ENCODE measurements around the gene MEF2C.

The MEF2C gene

DNA sequence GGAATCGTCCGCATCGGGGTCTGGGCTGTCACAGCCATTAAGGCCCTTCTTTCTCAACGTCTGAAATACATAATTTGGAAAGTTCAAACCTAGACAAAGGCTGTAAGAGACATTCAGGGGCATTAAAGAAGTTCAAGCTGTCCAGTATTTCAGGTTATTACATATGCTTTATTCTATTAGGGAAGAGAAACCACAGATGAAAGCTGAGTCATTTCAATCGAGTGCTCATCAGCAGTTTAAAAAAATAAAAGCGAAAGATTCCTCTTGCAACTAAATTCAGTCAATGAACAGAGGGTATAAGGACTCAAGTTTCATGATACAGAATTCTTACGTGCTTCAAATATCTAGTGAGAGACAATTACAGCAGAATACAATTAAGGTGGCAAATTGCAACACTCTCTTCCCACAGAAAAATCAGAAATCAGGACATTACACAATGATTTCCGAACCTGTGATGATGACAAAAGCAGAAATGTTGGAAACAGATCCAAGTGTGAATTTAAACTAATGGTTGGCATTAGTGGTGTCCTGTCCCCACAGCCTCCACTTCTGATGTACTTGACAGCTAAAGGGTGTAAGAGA lies 121.6 kb downstream of the MEF2C start:
- DNase-seq (no peak), ATAC-seq (replicated peaks) (no peak)
- Mint-ChIP-seq H3K4me3 (no peak overlapping the region), H3K27ac (no peak overlapping the region), H3K27me3 (peaks cover 7 to 10% of the 10 kb centered on the region in 2 donors), H3K4me1 (ENCODE audit: low read depth in 2 of 2) (no peaks in the 10 kb centered on the region), H3K36me3 (ENCODE audit: insufficient read depth) (no peaks in the 10 kb centered on the region), H3K9me3 (no peaks in the 10 kb centered on the region)

DNA sequence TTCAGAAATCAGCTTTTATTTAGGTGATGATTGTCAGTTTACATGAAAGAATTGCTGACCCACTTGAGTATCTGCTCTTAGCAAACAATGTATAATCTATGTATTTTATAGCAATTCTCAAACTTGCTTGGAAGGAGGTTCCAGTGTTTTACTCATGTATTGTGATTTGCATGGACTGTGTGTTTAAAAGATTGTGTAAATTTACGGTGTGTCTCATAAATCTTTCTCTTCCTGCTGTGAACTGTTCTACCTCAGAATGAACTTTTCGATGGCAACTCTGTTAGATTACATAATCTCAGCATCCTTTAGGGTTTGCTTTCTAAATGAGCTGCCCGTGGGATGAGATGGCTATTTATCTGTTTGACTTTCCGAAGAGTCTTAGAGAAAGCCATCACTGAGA lies 122.5 kb downstream of the MEF2C start:
- Mint-ChIP-seq H3K27me3 (peaks cover 7 to 10% of the 10 kb centered on the region in 2 donors), H3K36me3 (ENCODE audit: insufficient read depth) (no peaks in the 10 kb centered on the region), H3K9me3 (no peaks in the 10 kb centered on the region), H3K27ac (no peak overlapping the region), H3K4me1 (ENCODE audit: low read depth in 2 of 2) (no peaks in the 10 kb centered on the region), H3K4me3 (no peak overlapping the region)
- ATAC-seq (replicated peaks), result no peak
- DNase-seq, result no peak

DNA sequence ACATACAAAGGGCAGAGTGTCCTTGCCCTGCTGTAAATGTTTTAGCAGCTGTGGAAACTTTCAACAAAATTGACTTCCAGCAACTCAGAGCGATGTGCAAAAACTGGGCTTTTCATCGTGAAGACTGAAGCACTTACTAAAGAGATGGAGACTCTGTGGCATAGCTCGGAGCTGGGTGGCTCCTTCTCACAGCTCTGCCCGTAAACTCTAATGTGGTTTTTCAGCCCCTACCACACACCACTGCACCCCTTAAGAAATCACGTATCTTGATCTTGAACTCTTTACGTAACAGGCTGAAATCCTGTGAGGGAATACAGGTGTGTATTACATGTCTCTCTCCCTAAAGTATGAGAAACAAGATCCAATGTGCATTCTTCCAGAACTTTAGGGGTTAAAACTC lies 124.4 kb downstream of the MEF2C start:
- DNase-seq, result no peak
- no peak overlapping the region for H3K4me3 Mint-ChIP-seq
- no peak for ATAC-seq (replicated peaks)
- no peaks in the 10 kb centered on the region for H3K4me1 Mint-ChIP-seq (ENCODE audit: low read depth in 2 of 2)
- no peaks in the 10 kb centered on the region for H3K9me3 Mint-ChIP-seq
- peaks cover 14 to 19% of the 10 kb centered on the region in 2 donors for H3K27me3 Mint-ChIP-seq
- no peak overlapping the region for H3K27ac Mint-ChIP-seq
- H3K36me3 Mint-ChIP-seq (ENCODE audit: insufficient read depth), result no peaks in the 10 kb centered on the region

DNA sequence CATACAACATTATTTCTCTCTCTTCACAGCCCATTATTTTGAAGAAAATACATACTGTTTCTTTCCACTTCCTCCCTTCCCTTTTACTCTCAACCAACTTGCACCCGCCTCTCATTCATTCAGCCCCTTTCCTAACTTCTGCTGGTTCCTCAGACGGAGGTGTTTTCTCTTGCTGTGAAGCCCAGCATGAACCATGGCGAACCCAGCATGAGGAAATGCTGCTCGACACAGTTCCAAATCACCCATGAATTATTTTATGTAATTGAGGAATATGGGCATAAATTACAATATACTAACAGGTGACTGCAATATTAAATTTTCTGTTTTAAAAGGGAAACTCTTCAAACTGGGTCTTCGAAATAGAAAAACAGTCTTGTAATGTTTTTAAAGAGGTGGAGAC lies 124.8 kb downstream of the MEF2C start:
- H3K27ac Mint-ChIP-seq, result no peak overlapping the region
- no peak overlapping the region for H3K4me3 Mint-ChIP-seq

GRCh38 chr5:88756953-88757352 lies 126.0 kb downstream of the MEF2C start:
- Mint-ChIP-seq H3K36me3 (ENCODE audit: insufficient read depth) (no peaks in the 10 kb centered on the region), H3K27ac (no peak overlapping the region), H3K27me3 (peaks cover 14 to 21% of the 10 kb centered on the region in 2 donors), H3K4me3 (no peak overlapping the region), H3K9me3 (no peaks in the 10 kb centered on the region), H3K4me1 (ENCODE audit: low read depth in 2 of 2) (peaks cover 0 to under 1% of the 10 kb centered on the region in 2 donors)
- no peak for ATAC-seq (replicated peaks)
- DNase-seq, result no peak

More for the DNA sequence above, 124.8 kb downstream of the MEF2C start:
- H3K36me3 Mint-ChIP-seq (ENCODE audit: insufficient read depth), result no peaks in the 10 kb centered on the region
- ATAC-seq (replicated peaks), result no peak
- no peak for DNase-seq
- H3K9me3 Mint-ChIP-seq, result no peaks in the 10 kb centered on the region
- peaks cover 14 to 19% of the 10 kb centered on the region in 2 donors for H3K27me3 Mint-ChIP-seq
- no peaks in the 10 kb centered on the region for H3K4me1 Mint-ChIP-seq (ENCODE audit: low read depth in 2 of 2)

- H3K27me3 Mint-ChIP-seq, result peaks cover 0 to 9% of the 10 kb centered on the region in 2 donors
- DNase-seq (no peak), ATAC-seq (replicated peaks) (no peak)
- no peak overlapping the region for H3K27ac Mint-ChIP-seq
- no peak overlapping the region for H3K4me3 Mint-ChIP-seq
- H3K36me3 Mint-ChIP-seq (ENCODE audit: insufficient read depth), result peaks cover 4% of the 10 kb centered on the region
- H3K4me1 Mint-ChIP-seq (ENCODE audit: low read depth in 2 of 2), result peaks cover 5 to 9% of the 10 kb centered on the region in 2 donors
- H3K9me3 Mint-ChIP-seq, result no peaks in the 10 kb centered on the region
Observed at GRCh38 chr5:88748666-88749065, 134.3 kb downstream of the MEF2C start.

GRCh38 chr5:88746438-88746882 lies 136.5 kb downstream of the MEF2C start:
- Mint-ChIP-seq H3K27ac (no peak overlapping the region), H3K4me1 (ENCODE audit: low read depth in 2 of 2) (peaks cover 2 to 3% of the 10 kb centered on the region in 2 donors), H3K27me3 (peaks cover 2 to 6% of the 10 kb centered on the region in 2 donors), H3K36me3 (ENCODE audit: insufficient read depth) (peaks cover 6% of the 10 kb centered on the region), H3K4me3 (no peak overlapping the region), H3K9me3 (no peaks in the 10 kb centered on the region)
- DNase-seq, result no peak
- peak; percentile 22 for ATAC-seq (replicated peaks)

DNA sequence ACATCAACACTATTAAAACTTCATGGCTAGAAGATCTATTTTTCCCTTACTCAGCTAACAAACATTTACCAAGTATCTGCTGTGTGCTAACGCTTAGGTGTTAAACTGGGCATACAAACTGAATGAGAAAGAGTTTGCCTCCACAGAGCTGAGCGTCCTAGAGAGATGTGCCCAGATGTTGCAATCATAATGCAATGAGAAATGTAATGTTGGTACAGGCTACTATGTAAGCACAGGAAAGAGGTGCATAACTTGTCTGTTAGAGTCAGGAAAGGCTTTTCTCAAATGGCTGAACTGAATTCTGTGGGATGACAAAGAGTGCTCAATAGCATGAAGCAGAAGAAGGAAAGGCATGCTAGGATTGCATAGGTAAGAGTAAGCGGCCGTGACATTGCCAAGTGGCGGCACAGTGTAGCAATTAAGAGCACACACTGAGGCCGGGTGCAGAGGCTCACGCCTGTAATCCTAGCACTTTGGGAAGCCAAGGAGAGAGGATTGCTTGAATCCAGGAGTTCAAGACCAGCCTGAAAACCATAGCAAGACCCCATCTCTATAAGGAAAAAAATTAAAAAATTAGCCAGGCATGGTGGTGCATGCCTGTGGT lies 137.8 kb downstream of the MEF2C start:
- no peak for DNase-seq
- peaks cover 0 to 12% of the 10 kb centered on the region in 2 donors for H3K27me3 Mint-ChIP-seq

GRCh38 chr5:88743231-88743834 lies 139.7 kb downstream of the MEF2C start:
- Mint-ChIP-seq H3K9me3 (no peaks in the 10 kb centered on the region), H3K27ac (no peak overlapping the region), H3K4me1 (ENCODE audit: low read depth in 2 of 2) (no peaks in the 10 kb centered on the region), H3K27me3 (peaks cover 0 to 13% of the 10 kb centered on the region in 2 donors), H3K4me3 (no peak overlapping the region), H3K36me3 (ENCODE audit: insufficient read depth) (peaks cover 3% of the 10 kb centered on the region)
- no peak for DNase-seq
- ATAC-seq (replicated peaks), result no peak

More for the DNA sequence above, 137.8 kb downstream of the MEF2C start:
- Mint-ChIP-seq H3K27ac (no peak overlapping the region), H3K4me1 (ENCODE audit: low read depth in 2 of 2) (no peaks in the 10 kb centered on the region), H3K36me3 (ENCODE audit: insufficient read depth) (peaks cover 5% of the 10 kb centered on the region), H3K9me3 (no peaks in the 10 kb centered on the region), H3K4me3 (no peak overlapping the region)
- no peak for ATAC-seq (replicated peaks)

- H3K27me3 Mint-ChIP-seq, result peaks cover 12 to 25% of the 10 kb centered on the region in 2 donors
- no peaks in the 10 kb centered on the region for H3K9me3 Mint-ChIP-seq
- H3K36me3 Mint-ChIP-seq (ENCODE audit: insufficient read depth), result peaks cover 3% of the 10 kb centered on the region
- no peak for ATAC-seq (replicated peaks)
- H3K4me3 Mint-ChIP-seq, result no peak overlapping the region
- H3K27ac Mint-ChIP-seq, result no peak overlapping the region
- no peak for DNase-seq
- no peaks in the 10 kb centered on the region for H3K4me1 Mint-ChIP-seq (ENCODE audit: low read depth in 2 of 2)
Observed at GRCh38 chr5:88741964-88742363, 141.0 kb downstream of the MEF2C start.

DNA sequence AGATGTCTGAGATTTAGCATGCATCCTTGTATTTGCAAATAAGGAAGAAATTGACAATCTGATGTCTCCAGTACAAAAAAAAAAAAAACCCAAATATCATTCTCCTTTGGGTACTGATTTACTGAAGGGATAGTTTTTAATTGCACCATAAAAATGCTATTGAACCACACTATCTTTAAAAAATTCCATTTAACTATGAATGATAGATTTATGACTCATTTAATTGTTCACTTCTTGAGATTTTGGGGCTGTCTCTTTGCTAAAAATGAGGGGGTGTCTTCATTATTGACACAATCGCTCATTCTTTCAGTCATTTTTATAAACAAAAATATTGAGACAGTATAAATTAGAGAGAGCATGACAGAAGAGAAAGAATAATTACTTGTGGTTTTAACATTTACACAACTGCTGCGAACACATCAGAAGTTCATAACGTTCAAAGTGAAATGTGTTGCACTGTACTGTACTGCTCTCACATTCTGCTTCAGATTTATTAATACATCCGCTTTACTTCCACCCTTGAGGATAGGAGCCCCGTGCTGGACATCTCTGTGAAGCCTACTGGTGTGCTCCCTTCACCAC lies 142.3 kb downstream of the MEF2C start:
- H3K36me3 Mint-ChIP-seq (ENCODE audit: insufficient read depth), result peaks cover 3% of the 10 kb centered on the region
- no peaks in the 10 kb centered on the region for H3K9me3 Mint-ChIP-seq
- no peak for ATAC-seq (replicated peaks)
- H3K27me3 Mint-ChIP-seq, result peaks cover 12 to 25% of the 10 kb centered on the region in 2 donors
- DNase-seq, result no peak
- H3K4me3 Mint-ChIP-seq, result no peak overlapping the region
- no peaks in the 10 kb centered on the region for H3K4me1 Mint-ChIP-seq (ENCODE audit: low read depth in 2 of 2)
- H3K27ac Mint-ChIP-seq, result no peak overlapping the region

- Mint-ChIP-seq H3K36me3 (ENCODE audit: insufficient read depth) (peaks cover 2% of the 10 kb centered on the region), H3K4me3 (no peak overlapping the region), H3K4me1 (ENCODE audit: low read depth in 2 of 2) (no peaks in the 10 kb centered on the region), H3K27me3 (peaks cover 19 to 22% of the 10 kb centered on the region in 2 donors), H3K27ac (no peak overlapping the region), H3K9me3 (no peaks in the 10 kb centered on the region)
- DNase-seq, result no peak
- ATAC-seq (replicated peaks), result no peak
Observed at GRCh38 chr5:88736494-88736893, 146.5 kb downstream of the MEF2C start.

DNA sequence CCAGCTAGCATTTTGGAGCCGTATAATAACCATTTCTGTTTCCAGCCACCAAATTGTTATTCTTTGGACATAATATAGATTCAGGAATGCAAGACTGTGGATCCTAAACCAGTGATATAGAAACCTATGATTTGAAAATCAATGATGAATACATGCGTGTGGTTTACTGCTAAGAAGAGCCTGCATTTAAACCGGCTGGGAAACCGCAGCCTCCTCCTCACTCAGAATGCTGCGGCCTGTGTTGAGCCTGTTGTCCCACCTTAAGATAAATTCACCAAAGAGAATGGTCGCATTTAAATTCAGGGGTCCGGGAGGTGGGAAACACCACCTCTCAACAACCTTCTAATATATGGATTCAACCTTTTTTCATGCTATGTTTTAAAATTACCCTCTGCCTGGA lies 148.0 kb downstream of the MEF2C start:
- H3K27me3 Mint-ChIP-seq, result peaks cover 14 to 22% of the 10 kb centered on the region in 2 donors
- ATAC-seq (replicated peaks) (no peak), DNase-seq (no peak)
- H3K4me1 Mint-ChIP-seq (ENCODE audit: low read depth in 2 of 2), result no peaks in the 10 kb centered on the region
- H3K4me3 Mint-ChIP-seq, result no peak overlapping the region
- H3K27ac Mint-ChIP-seq, result no peak overlapping the region
- H3K9me3 Mint-ChIP-seq, result no peaks in the 10 kb centered on the region
- H3K36me3 Mint-ChIP-seq (ENCODE audit: insufficient read depth), result no peaks in the 10 kb centered on the region

DNA sequence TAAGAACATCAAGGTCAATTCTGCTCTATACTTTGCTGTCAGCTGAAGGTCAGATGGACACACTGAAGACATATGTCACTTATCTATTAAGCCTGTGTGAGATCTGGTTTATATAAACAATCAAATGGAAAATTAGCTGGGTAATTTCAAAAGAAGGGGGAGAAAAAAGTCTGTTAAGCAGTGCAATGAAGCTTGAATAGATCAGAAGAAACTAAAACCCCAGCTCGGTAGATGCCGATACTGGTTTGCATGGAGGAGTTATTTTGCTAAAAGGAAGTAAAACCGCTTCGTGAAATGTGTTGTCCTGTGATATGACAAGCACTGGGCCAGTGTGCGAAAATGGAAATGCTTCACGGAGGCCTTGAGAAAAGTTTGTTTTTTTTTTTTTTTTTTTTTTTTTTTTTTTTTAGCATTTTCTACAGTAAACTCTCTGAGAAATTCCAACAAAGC lies 148.8 kb downstream of the MEF2C start:
- ATAC-seq (replicated peaks) (peak; percentile 39), DNase-seq (no peak)
- Mint-ChIP-seq H3K4me1 (ENCODE audit: low read depth in 2 of 2) (no peaks in the 10 kb centered on the region), H3K27ac (no peak overlapping the region), H3K4me3 (no peak overlapping the region), H3K36me3 (ENCODE audit: insufficient read depth) (no peaks in the 10 kb centered on the region), H3K9me3 (no peaks in the 10 kb centered on the region), H3K27me3 (peaks cover 14 to 22% of the 10 kb centered on the region in 2 donors)

All from effector memory CD8-positive, alpha-beta T cell (primary cell).